ENCODE results near the gene SMAD3. TPM values are rescaled to one million over a fixed set of nuclear protein-coding genes. Genes with fewer than 3 reads are reported as not detected.
"Not testable (repeated sequence)": the region's sequence is repeated elsewhere in the genome, so short reads cannot be mapped to it uniquely, and the experiment has no call there.

The SMAD3 gene
- polyA plus RNA-seq, 3 donors, result 45.3 to 57.4 (median 53.1) TPM

GRCh38 chr15:67054676-67055075 lies 10.7 kb upstream of the SMAD3 start:
- DNase-seq, result no peak

- DNase-seq, result no peak
These were observed 6.3 kb upstream of the SMAD3 start for GRCh38 chr15:67059127-67059553.

DNA sequence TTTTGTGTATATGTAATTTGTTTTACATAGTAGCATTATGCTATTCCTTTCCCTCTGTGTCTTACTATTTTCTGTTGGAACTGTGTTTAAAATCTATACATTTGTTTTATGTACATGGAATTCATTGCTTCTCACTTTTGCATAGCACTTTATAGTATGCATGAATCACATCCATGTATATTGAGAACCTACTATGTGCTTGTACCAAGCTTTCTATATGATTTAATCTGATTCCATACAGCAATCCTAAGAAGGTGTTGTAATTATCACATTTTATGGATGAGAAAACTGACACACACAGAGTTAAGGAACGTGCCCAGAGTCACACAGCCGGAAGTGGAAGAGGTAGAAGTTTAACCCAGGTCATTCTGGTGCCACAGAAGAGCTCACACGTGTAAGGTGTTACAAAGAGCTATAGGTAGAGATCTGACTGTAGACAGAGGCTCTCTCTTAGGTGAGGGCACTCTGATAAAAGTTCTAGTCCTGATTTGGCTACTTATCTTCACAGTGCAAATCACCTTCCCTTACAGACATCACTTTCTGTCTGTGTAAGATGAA lies 3.5 kb upstream of the SMAD3 start:
- no peak for DNase-seq

DNA sequence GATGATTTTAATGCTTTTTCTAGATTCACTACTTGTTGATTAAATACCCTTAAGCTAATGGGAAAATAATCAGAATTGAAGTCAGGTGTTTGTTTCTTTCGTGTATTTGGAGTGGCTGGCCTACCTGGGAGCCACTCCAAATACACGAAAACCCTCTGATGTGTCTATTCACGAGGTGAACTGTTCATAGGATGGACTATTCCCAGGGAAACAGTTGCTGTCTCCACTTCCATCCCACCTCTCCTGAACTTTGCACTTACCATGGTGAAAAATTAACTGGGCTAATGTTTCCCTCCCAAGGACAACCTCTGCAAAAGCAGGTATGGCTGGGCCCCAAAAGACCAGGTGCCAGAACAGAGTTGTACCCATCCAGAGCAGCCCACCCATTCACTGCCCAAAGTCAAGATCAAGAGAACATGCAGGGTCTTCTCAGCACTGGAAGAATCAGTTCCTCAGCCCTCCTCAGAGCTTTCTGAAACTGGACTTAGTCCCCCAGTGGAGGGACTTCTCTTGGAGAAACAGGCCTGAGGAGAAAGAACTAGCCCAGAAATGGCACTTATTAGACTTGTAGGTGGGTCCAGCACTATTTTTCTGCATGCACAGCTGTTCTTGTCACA lies 2.9 kb upstream of the SMAD3 start:
- DNase-seq, result no peak

DNA sequence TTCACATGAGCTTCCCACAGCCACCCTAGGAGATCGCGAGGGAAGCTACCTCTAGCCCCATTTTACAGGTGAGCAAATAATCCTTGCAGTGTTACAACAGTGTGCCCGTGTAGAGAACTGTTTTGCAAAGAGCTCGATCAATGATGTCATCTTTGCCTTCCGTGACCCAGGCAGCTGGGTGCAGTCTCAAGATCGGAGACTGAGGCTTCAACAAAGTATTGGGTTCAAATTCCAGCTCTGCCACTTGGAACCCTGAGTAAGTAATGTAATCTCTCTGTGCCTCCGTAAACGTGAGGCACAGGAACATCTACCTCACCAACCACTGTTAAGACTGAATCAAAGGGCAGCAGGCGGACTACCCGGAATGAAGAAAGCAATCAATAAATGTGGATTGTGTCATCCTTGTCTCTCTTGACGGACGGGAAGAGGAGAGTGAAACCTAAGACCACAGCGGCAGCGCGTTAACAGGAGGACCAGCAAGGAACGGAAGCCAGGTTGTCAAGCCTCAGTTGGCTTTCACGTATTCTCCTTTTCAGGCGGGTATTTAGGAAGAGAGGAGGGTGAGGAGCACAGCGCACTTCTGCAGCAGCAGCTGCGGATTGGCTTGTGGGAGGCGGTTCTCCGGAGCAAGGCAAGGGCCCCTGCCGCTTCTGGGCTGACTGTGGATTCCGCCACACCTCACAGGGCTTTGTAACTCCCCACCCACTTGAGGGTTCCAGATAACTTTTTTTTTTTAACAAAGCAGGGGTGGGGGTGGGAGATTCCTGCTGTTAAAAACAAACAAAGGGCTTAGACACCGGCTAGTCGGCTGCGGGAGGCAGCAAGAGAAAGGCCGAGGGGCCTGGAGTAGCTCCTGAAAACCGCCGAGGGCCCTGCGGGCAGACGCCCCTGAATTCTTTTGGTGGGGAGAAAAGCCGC lies 1.5 kb upstream of the SMAD3 start:
- DNase-seq, result no peak

- no peak for DNase-seq
These were observed 533 bp upstream of the SMAD3 start for GRCh38 chr15:67064607-67065530.

DNA sequence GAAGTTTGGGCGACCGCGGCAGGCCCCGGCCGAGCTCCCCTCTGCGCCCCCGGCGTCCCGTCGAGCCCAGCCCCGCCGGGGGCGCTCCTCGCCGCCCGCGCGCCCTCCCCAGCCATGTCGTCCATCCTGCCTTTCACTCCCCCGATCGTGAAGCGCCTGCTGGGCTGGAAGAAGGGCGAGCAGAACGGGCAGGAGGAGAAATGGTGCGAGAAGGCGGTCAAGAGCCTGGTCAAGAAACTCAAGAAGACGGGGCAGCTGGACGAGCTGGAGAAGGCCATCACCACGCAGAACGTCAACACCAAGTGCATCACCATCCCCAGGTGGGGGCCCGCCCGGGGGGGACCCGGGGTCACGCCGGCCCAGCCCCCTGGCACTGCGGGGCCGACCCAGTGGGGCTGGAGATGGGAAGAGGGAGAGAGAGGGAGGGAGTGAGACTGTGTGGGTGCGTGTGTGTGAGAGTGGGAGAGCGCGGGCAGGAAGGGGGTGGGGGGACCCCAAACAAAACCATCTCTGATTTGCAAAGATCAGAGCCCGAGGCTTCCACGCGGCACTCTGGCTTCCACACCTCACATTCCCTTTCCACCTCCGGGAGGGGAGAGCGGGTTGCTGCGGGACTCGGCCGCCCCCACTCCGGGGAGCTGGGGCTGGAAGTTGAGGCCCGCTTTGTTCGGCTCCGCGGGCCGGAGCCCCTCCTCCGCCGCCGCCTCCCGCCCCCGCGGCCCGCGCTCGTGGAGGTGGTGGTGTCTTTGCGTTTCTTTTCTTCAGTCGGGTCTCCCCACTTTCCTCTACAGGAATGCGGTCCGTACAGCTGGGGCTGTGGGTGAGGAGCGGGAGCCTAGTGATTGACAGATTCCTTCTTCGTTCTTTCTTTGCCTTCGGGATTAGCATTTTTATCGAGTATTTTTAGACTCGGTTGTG lies 898 bp downstream of the SMAD3 start:
- DNase-seq, result no peak

GRCh38 chr15:67066959-67067853 lies 1.8 kb downstream of the SMAD3 start:
- DNase-seq, result no peak

- DNase-seq, result no peak
These were observed 2.6 kb downstream of the SMAD3 start for GRCh38 chr15:67067930-67068551.

GRCh38 chr15:67068710-67069400 lies 3.5 kb downstream of the SMAD3 start:
- no peak for DNase-seq

GRCh38 chr15:67070150-67070549 lies 4.7 kb downstream of the SMAD3 start:
- DNase-seq, result no peak

GRCh38 chr15:67070892-67071664 lies 5.7 kb downstream of the SMAD3 start:
- no peak for DNase-seq

DNA sequence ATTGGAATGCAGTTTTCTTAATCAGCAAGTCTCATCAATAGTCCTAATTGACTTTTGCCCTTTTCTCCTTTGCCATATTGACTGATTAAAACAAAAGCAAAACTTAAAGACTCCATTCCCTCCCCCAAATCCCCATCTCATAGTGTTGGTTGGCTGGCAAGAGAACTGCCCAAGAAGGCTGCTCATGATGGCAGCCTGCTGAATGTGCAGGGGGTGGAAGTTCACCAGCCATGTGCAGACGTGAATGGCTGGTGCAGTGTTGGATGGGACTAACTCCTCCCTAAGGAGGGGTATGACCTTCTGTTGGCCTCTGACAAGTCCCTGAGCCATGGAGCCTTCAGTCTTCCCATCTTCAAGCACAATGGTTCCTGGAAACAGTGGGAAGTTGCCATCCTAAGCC lies 7.0 kb downstream of the SMAD3 start:
- no peak for DNase-seq

GRCh38 chr15:67072958-67073357 lies 7.6 kb downstream of the SMAD3 start:
- DNase-seq, result no peak

- DNase-seq, result no peak
These were observed 9.5 kb downstream of the SMAD3 start for GRCh38 chr15:67074886-67075229.

DNA sequence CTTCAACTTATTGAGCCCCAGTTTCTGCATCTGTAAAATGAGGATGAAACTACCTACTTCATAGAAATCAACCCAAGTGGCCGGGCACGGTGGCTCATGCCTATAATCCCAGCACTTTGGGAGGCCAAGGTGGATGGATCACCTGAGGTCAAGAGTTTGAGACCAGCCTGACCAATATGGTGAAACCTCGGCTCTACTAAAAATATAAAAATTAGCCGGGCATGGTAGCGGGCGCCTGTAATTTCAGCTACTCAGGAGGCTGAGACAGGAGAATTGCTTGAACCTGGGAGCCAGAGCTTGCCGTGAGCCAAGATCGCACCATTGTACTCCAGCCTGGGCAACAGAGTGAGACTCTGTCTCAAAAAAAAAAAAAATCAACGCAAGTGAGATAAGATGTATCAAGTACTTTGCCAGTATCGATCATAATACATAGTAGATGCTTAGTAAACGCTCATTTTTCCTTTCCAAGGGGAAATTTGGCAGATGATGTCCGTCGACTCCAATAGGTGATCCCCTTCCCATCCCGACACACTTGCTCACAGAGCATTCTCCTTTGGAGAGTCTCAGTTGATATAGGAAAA lies 10.2 kb downstream of the SMAD3 start:
- DNase-seq, result not testable (repeated sequence)

DNA sequence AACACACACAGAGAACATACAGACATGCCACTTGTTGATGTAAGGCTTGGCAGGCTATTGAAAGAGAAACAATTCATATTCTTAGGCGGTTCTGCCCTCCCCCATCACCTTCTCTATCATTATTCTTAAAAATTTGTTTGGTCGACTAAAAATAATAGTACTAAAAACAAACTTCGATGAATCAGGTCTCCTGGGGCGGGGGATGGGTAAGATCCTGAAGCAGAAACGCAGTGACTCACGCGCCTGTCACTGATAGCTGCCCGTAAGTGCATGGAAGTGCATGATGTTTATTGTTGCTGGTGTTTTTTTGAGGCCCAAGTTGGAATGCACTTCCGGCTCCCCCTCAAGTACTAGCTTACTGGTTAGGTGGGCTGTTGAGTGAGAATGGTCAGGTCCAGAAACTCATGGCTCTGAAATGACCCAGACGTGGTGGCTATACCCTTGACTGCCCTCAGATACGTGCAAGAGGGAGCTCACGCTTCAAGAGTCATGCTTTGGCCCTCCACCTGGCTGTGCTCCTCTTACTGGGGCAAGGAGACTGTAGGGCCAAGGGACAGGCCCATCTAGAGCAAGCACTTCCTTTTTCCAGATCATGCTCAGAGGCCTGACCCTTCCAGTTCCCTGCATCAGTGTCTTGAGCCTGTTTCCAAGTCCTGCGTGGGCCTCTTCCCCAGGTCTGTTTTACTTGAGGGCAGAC lies 10.9 kb downstream of the SMAD3 start:
- DNase-seq, result no peak

Measured in renal pelvis (tissue), 4 donors.